Activated CD4-positive, CD25-positive, alpha-beta regulatory T cell treated with anti-CD3 and anti-CD28 coated beads, Interleukin-2, amount 50 U/mL, for 24 hours (primary cell): Measurements from ENCODE around the gene DCAF11.

ENCODE experiments used
- ATAC-seq, 2 donors: fragments of 150-1000 bp; cut with Tn5 transposase; one replicate each; pipeline ENCODE4 v1.10.0; 2021; ENCODE audit warnings: mild to moderate bottlenecking in 1 of 2, moderate library complexity in 1 of 2

DCAF11 gene

GRCh38 chr14:24141097-24141880, 26.7 kb downstream of the DCAF11 start, which contains the start of gene EMC9:
Gene EMC9 (minus strand): TSS chr14:24141591. CDS start chr14:24141304, 287 bp downstream.
- ATAC-seq: peak; percentile 90 to 91

DNA sequence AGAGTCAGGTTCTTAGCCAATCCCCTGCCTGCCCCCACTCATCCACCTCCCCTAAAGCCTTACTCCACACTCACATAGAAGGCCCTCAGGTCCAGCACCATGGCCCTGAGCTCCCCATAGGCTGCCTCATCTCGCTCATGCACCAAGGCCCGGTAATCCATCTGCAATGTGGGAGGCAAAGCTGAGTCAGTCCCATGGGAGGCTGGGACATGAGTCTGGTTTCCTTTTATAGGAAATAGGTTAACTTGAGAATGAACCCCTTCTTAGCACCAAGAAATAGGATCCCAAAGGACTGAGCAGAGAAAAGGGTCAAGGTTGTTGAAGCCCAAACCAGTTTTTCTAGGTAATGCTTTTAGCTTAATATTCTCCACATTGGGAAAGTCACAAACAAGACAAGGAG, 28.9 kb downstream of the DCAF11 start:
- ATAC-seq: no peak

DNA sequence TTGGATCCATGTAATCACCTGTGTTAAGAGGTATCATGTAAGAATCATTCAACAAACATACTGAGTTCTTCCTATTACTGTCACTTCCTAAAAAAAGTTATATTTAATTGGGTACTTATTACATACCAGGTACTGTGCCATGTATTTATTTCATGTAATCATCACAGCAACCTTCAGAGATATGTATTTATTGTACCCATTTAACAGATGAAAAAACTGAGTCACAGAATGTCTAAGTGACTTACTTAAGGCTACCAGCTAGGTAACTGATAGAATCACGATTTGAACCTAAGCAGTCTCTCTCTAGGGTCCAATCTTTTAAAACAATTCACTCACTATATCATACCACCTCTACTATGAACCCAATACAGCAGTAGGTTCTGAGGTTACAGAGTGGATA, 29.9 kb downstream of the DCAF11 start:
- ATAC-seq: no peak

- ATAC-seq: no peak
Measured at GRCh38 chr14:24145219-24145618, 30.6 kb downstream of the DCAF11 start.

DNA sequence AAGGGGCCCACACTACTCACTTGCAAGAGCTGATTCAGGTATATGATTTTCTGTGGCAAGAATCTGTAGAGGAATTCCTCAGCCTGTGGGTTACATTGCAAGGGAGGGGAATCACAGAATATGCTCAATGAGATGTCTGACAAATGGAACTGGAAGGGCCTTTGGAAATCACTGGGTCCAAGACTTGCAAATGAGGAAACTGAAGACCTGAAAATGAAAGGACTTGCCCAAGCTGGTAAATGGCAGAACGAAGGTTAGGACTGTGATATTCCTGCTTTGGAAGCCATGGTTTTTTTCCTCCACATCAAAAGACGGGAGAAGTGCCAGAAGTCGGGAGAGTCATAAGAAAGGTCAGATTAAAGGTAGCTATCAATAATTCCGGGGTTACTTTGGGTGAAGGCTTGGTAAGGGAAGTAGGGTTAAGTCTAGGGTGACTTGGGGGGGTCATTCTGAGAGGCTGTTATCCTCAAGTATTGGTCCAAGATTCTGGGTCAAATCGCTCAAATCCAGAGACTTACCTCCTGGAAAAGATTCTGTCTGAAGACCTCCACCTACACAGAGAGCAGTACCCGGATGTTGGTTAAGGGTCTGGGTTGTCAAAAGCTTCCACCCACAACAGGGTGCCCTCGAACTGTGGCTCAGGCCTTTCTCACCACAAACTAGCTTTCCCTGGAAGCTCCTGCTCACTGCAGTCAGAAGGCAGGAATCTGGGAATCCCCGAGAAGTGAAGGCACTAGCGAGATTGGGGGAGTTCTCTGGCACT, 31.3 kb downstream of the DCAF11 start:
- no peak for ATAC-seq

- ATAC-seq: peak; percentile 67 to 70
Measured at GRCh38 chr14:24146453-24146977, 31.9 kb downstream of the DCAF11 start, which contains the start of gene PSME2. Gene PSME2 (minus strand): TSS chr14:24146610. CDS start chr14:24146581, 29 bp downstream.

GRCh38 chr14:24146978-24147760, 32.6 kb downstream of the DCAF11 start, which contains the start of gene RNF31:
Gene RNF31 (plus strand): TSS chr14:24147498. CDS start chr14:24147699, 201 bp downstream.
- peak; percentile 87 to 88 for ATAC-seq

- no peak for ATAC-seq
Measured at GRCh38 chr14:24147761-24148428, 33.3 kb downstream of the DCAF11 start.

- ATAC-seq: no peak
Measured at GRCh38 chr14:24149302-24149969, 34.9 kb downstream of the DCAF11 start.

GRCh38 chr14:24150061-24150460, 35.5 kb downstream of the DCAF11 start:
- no peak for ATAC-seq

- ATAC-seq: no peak
Measured at GRCh38 chr14:24150567-24150966, 36.0 kb downstream of the DCAF11 start.

GRCh38 chr14:24150993-24151392, 36.4 kb downstream of the DCAF11 start:
- no peak for ATAC-seq

- ATAC-seq: no peak
Measured at GRCh38 chr14:24151404-24152080, 37.0 kb downstream of the DCAF11 start.

- ATAC-seq: no peak
Measured at GRCh38 chr14:24155100-24155499, 40.5 kb downstream of the DCAF11 start.

DNA sequence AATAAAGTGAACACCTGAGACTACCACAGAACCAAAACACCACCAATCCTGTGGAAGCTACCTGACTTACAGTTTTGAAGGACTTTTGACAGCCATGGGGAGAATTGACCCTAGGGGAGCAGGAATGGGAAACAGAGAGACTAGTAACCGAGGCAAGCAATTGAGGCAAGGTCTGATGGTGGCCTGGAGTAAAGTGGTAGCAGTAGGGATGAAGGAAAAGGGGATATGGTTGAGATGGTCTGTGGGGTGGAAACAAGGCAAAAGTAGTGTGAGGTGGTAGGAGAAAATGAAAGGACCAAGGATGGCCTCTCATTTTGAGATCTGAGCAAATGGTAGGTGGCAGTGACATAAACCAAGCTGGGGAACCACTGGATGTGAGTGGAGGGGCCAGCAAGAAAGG, 42.3 kb downstream of the DCAF11 start:
- ATAC-seq: no peak

DNA sequence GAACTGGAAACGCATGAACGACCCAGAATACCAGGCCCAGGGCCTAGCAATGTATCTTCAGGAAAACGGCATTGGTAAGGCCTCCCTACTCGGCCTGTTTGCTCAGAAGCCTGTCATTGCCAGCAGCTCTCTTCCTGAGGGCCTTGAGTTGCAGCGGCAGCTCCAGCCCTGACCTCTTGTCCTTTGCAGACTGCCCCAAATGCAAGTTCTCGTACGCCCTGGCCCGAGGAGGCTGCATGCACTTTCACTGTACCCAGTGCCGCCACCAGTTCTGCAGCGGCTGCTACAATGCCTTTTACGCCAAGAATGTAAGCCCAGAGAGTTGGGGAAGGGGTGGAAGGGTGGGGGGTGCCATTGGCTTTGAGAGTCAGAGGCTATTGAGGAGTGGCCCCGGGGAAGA, 42.8 kb downstream of the DCAF11 start:
- no peak for ATAC-seq

- no peak for ATAC-seq
Measured at GRCh38 chr14:24159777-24160498, 45.4 kb downstream of the DCAF11 start.

DNA sequence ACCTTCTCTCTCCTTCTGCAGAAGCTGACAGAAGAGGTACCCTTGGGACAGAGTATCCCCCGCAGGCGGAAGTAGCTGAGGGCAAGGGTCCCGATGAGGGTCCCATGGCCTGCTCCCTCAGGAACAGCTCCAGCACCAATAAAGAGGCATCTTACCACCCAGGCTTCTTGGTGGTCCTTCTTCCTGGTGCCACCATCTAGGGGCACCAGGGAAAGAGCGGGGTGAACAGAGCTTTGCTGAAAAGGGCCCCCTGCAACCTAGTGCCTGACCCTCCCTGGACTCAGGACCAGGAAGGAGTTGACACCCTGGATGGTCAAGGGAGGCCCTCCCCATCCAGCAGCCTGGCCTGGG, 45.9 kb downstream of the DCAF11 start:
- no peak for ATAC-seq

DNA sequence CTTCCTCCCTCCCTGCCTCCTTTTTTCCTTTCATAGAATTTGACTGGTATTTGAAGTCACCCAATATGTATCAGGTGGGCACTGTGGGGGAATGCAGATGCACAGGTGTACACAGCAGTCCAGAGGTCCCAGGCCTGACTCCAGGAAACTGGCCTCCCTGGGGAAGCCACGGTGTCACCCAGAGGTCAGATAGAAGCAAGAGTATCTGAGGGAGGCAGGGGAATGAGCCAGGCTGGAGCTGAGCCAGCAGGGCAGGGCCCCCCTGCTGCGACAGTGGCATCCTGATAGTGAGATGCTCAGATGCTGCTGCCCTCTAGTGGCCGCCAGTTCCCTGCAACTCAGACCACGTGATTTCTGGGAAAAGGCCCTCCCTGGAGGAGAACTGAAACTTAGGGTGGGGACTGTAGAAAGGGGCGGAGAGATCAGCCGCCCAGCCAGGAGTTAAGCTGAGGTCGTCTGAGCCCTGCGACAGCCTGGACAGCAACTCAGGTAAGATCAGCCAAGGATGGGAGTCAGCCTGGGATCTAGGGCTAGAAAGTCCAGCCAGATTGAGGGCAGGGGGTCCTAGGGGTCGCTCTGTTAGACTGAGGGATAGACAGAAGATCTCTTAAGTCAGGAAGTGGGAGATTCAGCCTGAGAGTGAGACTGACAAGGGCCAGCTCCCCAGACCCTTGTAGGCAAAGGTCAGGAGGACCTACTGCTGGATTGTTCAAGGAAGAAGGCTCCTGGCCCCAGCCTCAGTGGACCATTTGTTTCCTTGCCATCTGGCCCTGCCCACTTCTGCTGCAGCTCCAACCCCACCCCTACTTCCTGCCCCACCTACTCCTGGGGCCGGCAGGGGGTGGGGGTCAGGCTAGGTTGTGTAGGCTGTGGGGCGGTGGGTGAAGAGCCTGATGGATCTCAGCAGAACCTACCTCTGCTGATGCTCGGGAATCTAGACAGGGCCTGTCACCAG, 46.5 kb downstream of the DCAF11 start, which contains the start of gene IRF9:
IRF9 (plus strand) TSS at position 416 of the 955 bp plus-strand sequence. CDS start 880 bp downstream, outside the sequence.
- peak; percentile 89 to 90 for ATAC-seq
